SHP77 treated with DMSO at 0.1 percent for 48 hours (cell line): ENCODE results near the gene ZNF552.
A peak's percentile ranks its signal among the peaks of the same experiment; 100 is the strongest.
"Not testable (repeated sequence)": the region's sequence is repeated elsewhere in the genome, so short reads cannot be mapped to it uniquely, and the experiment has no call there.

Source experiments
- DNase-seq: peaks from one replicate; lab custom pipeline; 2025; lab: John Stamatoyannopoulos, UW

ZNF552 gene

DNA sequence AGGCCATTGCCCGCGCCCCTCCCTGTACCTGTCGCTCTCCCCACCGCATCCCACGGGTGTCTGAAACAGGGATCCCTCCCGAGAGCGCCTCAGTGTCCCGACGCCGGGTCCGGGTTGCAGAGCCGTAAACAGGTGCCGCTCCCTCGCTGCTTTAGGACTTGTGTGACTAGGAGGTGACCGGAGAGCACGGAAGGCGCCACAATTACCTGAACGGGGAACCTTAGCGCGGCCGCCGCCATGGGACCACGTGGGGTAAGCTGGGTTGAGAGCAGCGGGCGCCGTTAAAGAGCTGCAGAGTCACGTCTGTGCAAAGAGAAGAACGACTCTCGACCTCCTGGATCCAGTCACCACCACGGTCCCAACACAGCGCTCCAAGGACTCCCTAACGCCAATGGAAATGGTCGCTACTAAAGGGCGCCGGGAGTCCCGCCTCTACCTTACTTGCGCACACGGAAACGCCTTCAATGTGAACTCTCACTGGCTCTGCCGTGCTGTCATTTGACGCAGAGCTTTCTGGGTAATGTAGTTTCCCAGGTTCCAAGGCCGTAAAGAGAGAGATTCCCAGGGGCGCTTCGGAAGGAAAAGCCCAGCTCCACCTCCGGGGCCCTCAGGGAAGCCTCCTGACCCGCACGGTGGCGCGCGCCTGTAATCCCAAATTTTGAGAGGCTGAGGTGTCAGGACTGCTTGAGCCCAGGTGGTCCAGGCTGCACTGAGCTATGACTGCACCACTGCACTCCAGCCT lies at the start of gene ZNF552:
Gene ZNF552, minus strand, starts transcription at position 409 of the 742 bp plus-strand sequence. Its CDS starts 170 bp downstream, at position 239.
- peak; percentile 90 for DNase-seq

DNA sequence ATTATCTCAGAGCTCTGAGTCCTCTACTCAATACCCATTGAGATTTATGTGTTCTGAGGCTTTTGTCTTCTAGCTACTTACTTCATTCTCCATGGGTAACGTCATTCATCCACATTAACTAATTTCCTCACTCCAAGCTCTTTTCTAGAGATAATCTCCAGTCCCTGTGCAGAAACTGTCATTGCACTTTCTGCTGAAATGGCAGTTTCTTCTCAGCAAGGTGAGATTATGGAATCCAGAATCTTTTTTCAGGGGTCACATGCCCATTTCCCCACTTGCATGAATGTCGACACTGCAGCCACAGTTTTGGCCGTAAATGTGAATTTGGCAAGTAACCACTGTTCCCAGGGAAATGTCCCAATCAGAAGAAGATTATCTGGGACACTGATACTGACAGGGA lies 47.6 kb upstream of the ZNF552 start:
- DNase-seq: not testable (repeated sequence)

DNA sequence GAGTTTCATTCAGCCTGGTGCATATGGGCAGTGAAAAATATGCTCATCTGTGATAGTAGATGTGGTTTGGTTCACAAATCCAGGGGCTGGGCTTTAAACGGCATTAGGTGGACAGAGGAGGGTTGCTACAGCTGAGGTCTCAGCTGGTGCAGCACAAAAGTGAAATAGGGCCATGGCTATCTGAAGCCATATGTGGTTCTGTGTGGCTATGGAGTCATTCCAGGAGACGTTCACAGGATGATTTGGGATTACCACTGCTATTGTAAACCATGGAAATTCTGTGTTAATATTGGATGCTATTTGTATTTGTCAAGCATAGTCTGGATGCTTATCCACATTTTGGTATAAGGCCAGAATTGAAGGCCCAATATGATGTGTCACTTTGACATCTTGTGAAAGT lies 39.4 kb upstream of the ZNF552 start:
- not testable (repeated sequence) for DNase-seq

DNA sequence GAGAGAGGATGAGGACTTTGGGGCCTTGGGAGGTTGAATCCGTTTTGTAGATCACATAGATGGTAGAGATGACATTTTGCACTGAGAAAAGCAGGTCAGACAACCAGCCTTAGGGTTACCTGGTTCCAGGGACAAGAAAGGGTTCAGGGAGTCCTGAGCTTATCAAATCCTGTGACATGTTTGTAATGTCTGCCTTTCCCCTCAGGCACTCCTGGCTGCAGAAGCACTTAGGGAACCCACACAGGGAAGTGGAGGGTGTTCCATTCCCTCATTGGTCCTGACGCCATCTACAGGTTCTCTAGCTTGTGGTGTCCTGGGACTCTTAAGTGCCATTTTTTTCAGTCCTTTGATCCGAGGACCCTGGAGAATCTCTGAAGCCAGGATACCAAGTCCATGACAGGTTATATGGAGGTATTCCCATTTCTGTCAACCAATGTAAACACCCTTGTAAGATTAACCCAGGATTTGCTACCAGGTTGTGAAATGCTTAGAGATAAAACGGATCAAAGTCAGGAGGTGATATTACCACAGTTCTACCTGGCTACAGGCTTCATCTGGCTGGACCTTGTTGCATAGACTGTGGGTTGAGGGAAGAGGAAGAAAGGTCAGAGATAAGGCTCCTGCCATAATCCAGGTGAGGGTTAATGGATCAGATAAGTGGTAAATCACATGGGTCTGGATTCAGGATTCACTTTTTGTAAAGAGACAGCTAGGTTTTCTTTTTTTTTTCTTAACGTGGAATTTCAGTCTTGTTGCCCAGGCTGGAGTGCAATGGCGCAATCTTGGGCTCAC lies 37.3 kb upstream of the ZNF552 start:
- DNase-seq: not testable (repeated sequence)

GRCh38 chr19:57850553-57851017 lies 35.9 kb upstream of the ZNF552 start:
- no peak for DNase-seq

DNA sequence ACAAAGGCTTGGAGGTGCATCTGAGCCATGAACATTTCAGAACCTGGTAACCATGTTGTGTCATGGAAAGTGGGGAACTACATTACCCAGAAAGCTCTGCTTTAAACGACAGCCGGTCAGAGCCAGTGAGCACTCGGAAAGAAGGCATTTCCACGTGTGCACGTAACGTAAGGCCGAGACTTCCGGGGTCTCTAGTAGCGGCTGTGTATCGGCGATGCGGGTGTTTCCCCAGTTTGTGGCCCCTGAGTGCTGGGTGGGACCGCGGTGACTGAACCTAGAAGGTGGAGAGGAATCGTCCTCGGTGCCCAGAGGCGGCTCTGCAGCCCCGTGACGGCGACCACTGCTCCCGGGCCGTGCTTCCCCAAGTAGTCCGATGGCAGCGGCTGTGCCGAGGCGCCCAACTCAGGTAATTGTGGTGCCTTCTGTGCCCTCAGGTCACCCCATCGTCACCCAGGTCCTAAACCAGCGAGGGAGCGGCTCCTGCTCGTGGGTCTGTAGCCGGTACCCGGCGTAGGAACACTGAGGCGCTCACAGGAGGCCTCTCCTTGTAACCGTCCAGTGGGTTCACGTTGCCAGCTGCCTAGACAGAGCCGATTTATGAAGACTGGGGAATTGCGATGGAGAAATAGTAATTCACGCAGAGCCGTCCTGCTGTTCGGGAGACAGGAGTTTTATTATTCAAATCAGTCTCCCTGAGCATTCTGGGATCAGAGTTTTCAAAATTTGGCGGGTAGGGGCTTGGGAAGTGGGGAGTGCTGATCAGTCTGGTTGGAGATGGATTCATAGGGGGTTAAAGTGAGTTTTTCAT lies 35.2 kb upstream of the ZNF552 start, which contains the start of gene ZNF587:
Gene ZNF587, plus strand, starts transcription at position 194 of the 808 bp plus-strand sequence. Its CDS starts 180 bp downstream, at position 374.
- DNase-seq: not testable (repeated sequence)

DNA sequence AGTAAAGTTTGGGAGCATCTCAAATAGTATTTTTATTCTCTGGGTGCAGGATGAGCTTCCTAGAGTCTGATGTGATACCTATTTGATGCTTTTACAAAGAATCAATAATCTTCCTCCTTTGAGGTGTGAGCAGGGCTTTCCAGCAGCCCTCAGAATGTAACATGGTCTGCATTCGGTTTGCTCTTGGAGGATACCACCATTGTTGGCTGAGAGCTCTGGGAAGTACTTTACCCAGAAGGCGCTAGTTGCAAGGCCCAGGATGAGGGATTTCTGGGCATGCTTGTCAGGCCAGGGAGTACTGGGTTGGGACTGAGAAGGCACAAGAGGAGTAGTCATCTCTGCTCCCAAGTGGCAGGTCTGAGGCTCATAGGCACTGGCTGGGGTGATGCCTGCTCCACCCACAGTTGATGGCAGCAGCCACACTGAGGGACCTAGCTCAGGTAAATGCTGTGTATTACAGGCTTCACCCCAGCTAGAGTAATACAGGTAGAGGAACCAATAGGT lies 34.5 kb upstream of the ZNF552 start:
- DNase-seq: not testable (repeated sequence)

DNA sequence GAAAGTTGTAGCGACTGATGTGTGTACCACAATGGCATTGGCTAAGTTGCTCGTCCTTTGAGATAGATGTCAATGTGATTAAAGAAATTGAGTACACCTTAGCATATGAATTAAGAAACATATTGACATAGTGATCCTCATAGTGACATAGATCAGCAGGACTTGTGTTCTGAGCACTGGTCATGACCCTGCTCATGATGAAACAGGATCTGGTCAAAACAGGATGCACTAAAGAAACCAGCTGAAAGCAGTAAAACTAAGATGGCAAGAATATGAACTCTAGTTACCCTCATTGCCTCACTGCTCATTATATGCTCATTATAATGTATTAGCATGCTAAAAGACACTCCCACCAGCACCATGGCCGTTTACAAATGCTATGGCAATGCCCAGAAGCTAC lies 32.5 kb upstream of the ZNF552 start:
- DNase-seq: not testable (repeated sequence)

GRCh38 chr19:57841122-57841763 lies 26.5 kb upstream of the ZNF552 start:
- no peak for DNase-seq

GRCh38 chr19:57838622-57839191 lies 24.0 kb upstream of the ZNF552 start:
- not testable (repeated sequence) for DNase-seq

GRCh38 chr19:57836991-57837390 lies 22.3 kb upstream of the ZNF552 start:
- DNase-seq: not testable (repeated sequence)

DNA sequence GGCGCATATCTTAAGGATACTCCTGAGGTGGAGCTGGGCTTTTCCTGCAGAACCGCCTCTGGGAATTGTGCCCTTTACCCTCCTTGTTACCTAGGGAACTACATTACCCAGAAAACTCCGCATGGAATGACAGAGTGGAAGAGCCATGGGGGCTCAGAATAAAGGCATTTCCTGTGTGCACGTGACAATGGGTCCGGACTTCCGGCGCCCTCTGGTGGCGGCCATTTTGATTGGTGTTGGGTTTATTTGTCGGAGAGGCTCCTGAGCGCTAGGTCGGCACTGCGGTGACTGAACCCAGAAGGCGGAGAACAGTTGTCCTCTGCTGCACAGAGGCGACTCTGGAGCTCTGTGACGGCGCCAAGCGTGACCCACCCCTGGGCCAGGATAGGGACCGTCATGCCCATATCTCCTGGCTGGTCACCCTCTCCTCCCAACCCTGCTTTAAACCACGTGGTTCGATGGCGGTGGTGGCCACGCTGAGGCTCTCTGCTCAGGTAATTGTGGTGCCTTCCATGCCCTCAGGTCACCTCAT lies 15.4 kb upstream of the ZNF552 start, which contains the start of gene ZNF587B:
Gene ZNF587B, plus strand, starts transcription at position 229 of the 532 bp plus-strand sequence. Its CDS starts 230 bp downstream, at position 459.
- no peak for DNase-seq

GRCh38 chr19:57829316-57829715 lies 14.6 kb upstream of the ZNF552 start:
- DNase-seq: no peak

GRCh38 chr19:57825511-57825910 lies 10.8 kb upstream of the ZNF552 start:
- no peak for DNase-seq

DNA sequence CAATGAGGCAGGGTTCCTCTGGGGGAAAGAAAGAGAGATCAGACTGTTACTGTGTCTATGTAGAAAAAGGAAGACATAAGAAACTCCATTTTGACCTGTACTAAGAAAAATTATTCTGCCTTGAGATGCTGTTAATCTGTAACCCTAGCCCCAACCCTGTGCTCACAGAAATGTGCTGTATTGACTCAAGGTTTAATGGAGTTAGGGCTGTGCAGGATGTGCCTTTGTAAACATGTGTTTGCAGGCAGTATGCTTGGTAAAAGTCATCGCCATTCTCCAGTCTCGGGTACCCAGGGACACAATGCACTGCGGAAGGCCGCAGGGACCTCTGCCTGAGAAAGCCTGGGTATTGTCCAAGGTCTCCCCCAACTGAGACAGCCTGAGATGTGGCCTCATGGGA lies 8.9 kb upstream of the ZNF552 start:
- not testable (repeated sequence) for DNase-seq

DNA sequence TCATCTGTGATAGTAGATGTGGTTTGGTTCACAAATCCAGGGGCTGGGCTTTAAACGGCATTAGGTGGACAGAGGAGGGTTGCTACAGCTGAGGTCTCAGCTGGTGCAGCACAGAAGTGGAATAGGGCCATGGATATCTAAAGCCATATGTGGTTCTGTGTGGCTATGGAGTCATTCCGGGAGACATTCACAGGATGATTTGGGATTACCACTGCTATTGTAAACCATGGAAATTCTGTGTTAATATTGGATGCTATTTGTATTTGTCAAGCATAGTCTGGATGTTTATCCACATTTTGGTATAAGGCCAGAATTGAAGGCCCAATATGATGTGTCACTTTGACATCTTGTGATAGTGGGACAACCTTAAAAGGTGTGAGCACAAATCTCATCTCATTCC lies 8.4 kb upstream of the ZNF552 start:
- DNase-seq: not testable (repeated sequence)

DNA sequence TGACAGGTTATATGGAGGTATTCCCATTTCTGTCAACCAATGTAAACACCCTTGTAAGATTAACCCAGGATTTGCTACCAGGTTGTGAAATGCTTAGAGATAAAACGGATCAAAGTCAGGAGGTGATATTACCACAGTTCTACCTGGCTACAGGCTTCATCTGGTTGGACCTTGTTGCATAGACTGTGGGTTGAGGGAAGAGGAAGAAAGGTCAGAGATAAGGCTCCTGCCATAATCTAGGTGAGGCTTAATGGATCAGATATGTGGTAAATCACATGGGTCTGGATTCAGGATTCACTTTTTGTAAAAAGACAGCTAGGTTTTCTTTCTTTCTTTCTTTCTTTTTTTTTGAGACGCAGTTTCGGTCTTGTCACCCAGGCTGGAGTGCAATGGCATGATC lies 6.8 kb upstream of the ZNF552 start:
- DNase-seq: not testable (repeated sequence)

- DNase-seq: not testable (repeated sequence)
Observed at GRCh38 chr19:57821095-57821494, 6.4 kb upstream of the ZNF552 start.

DNA sequence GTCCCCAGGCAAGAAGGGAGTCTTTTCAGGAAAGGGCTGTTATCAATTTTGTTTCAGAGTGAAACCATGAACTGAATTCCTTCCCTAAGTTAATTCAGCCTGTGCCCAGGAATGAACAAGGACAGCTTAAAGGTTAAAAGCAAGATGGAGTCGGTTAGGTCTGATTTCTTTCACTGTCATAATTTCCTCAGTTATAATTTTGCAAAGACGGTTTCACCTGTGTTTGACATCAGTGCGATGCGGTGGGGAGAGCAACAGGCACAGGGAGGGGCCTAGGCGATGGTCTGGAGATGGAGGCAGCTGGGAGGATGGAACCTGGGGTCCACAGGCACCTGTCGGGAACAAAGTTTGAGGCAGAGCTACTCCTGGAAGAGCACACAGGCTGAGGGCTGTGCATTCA lies 5.9 kb upstream of the ZNF552 start:
- no peak for DNase-seq

- peak; percentile 86 for DNase-seq
Observed at GRCh38 chr19:57819475-57820148, 4.9 kb upstream of the ZNF552 start.
